ENCODE data around the gene SLC38A10. TPM values are rescaled to one million over a fixed set of nuclear protein-coding genes. Genes with fewer than 3 reads are reported as not detected.

SLC38A10 gene
- total and polyA plus RNA-seq, 2 of the 13 experiments (the other 11 are each of a cell fraction or from before 2014, with no cell fraction given): 23.4 to 55.8 TPM

GRCh38 chr17:81222906-81223761, 72.0 kb downstream of the SLC38A10 start, which contains the start of gene CEP131 (continued):
- TF ChIP-seq, protein P1, sequence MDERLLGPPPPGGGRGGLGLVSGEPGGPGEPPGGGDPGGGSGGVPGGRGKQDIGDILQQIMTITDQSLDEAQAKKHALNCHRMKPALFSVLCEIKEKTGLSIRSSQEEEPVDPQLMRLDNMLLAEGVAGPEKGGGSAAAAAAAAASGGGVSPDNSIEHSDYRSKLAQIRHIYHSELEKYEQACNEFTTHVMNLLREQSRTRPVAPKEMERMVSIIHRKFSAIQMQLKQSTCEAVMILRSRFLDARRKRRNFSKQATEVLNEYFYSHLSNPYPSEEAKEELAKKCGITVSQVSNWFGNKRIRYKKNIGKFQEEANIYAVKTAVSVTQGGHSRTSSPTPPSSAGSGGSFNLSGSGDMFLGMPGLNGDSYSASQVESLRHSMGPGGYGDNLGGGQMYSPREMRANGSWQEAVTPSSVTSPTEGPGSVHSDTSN (CRISPR knock-in tag; IDR thresholded peaks at IDR 0.05): peak; percentile 98
- no peak for TF ChIP-seq FOXP1 (IDR thresholded peaks at IDR 0.05)
- no peak for TF ChIP-seq FOXP1 (CRISPR knock-in tag; IDR thresholded peaks at IDR 0.05)
- TF ChIP-seq MYC (CRISPR knock-in tag; IDR thresholded peaks at IDR 0.05; ENCODE audit: borderline replicate concordance): peak; percentile 95
- TF ChIP-seq ZFP37 (CRISPR knock-in tag; IDR thresholded peaks at IDR 0.05; ENCODE audit: borderline replicate concordance): 0 out of 2 replicates have a peak, but pooled peaks have one; percentile 69
- TF ChIP-seq JDP2 (CRISPR knock-in tag; IDR thresholded peaks at IDR 0.05; ENCODE audit: borderline replicate concordance): no peak
- peak; percentile 87; the same call in 1 of the 2 replicates for TF ChIP-seq ZNF580 (CRISPR knock-in tag; IDR thresholded peaks at IDR 0.05; ENCODE audit: borderline replicate concordance, low read depth)
- peak; percentile 84 for TF ChIP-seq RBFOX2 (IDR thresholded peaks at IDR 0.05; ENCODE audit: low read depth, low read length)
- 0 out of 2 replicates have a peak, but pooled peaks have one; percentile 49 for TF ChIP-seq ZNF256 (CRISPR knock-in tag; conservative IDR thresholded peaks at IDR 0.05)
- TF ChIP-seq, protein P2, sequence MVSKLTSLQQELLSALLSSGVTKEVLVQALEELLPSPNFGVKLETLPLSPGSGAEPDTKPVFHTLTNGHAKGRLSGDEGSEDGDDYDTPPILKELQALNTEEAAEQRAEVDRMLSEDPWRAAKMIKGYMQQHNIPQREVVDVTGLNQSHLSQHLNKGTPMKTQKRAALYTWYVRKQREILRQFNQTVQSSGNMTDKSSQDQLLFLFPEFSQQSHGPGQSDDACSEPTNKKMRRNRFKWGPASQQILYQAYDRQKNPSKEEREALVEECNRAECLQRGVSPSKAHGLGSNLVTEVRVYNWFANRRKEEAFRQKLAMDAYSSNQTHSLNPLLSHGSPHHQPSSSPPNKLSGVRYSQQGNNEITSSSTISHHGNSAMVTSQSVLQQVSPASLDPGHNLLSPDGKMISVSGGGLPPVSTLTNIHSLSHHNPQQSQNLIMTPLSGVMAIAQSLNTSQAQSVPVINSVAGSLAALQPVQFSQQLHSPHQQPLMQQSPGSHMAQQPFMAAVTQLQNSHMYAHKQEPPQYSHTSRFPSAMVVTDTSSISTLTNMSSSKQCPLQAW (CRISPR knock-in tag; IDR thresholded peaks at IDR 0.05): 0 out of 2 replicates have a peak, but pooled peaks have one; percentile 55
- TF ChIP-seq ZNF556 (CRISPR knock-in tag; IDR thresholded peaks at IDR 0.05; ENCODE audit: borderline replicate concordance): peak; percentile 37; the same call in 1 of the 2 replicates
- TF ChIP-seq ZNF782 (CRISPR knock-in tag; IDR thresholded peaks at IDR 0.05; ENCODE audit: borderline replicate concordance): peak; percentile 77
- TF ChIP-seq RAD51 (IDR thresholded peaks at IDR 0.05; ENCODE audit: borderline replicate concordance): no peak
- no peak for TF ChIP-seq SMC3 (IDR thresholded peaks at IDR 0.05; ENCODE audit: low read length)
- TF ChIP-seq HOXA5 (CRISPR knock-in tag; IDR thresholded peaks at IDR 0.05): peak; percentile 76
- peak; percentile 96 for TF ChIP-seq E2F5 (CRISPR knock-in tag; conservative IDR thresholded peaks at IDR 0.05)
- TF ChIP-seq ZBTB38 (CRISPR knock-in tag; IDR thresholded peaks at IDR 0.05): peak; percentile 8; the same call in 1 of the 2 replicates
- no peak for TF ChIP-seq MATR3 (CRISPR knock-in tag; IDR thresholded peaks at IDR 0.05)
- TF ChIP-seq ZXDC (CRISPR knock-in tag; IDR thresholded peaks at IDR 0.05): no peak
- TF ChIP-seq ZNF543 (CRISPR knock-in tag; IDR thresholded peaks at IDR 0.05): no peak
- TF ChIP-seq FOXO1 (CRISPR knock-in tag; IDR thresholded peaks at IDR 0.05): 0 out of 2 replicates have a peak, but pooled peaks have one; percentile 9

Data from HepG2 (cell line).